GM12878 (cell line): ENCODE results near the gene SPATA2. TPM values are rescaled to one million over a fixed set of nuclear protein-coding genes. Genes with fewer than 3 reads are reported as not detected.

Experiments used
- ATAC-seq: fragments of 200-7000 bp; cut with Tn5 transposase; 3 replicates; pipeline ENCODE4 v1.9.1; 2020; ENCODE audit warnings: mild to moderate bottlenecking, moderate library complexity
- BruUV-seq: library from RNA; stranded (reverse); fragments of 400-500 nt; replicated peaks from 2 replicates; lab custom pipeline; 2021; lab: Mats Ljungman, UMichigan
- CTCF ChIA-PET: fragments of 300-600 bp; sonication (Branson Sonifier 250); formaldehyde crosslinking; extraction: SDS; loops from one replicate; lab custom pipeline; 2021; ENCODE audit warnings: inconsistent platforms; lab: Yijun Ruan, JAX
- POLR2A ChIA-PET: fragments of 350-600 bp; formaldehyde crosslinking; extraction: SDS; loops from one replicate; lab custom pipeline; 2021; ENCODE audit warnings: inconsistent platforms; lab: Charles Lee
- RAD21 ChIA-PET: fragments of 300-600 bp; sonication (Branson Sonifier 250); formaldehyde crosslinking; loops from one replicate; lab custom pipeline; 2023; ENCODE audit warnings: antibody characterized with exemption; ENCODE audit not compliant: unreplicated experiment; lab: Charles Lee
- SMC1A ChIA-PET: fragments of 300-600 bp; sonication (Branson Sonifier 250); formaldehyde crosslinking; loops from one replicate; lab custom pipeline; 2023; ENCODE audit not compliant: unreplicated experiment, uncharacterized antibody; lab: Charles Lee
- DNase-seq: peaks from one replicate; pipeline ENCODE4 v3.0.0-alpha.2; 2011; ENCODE audit warnings: low read depth, low spot score
- FAIRE-seq: peaks from 3 replicates; lab custom pipeline; 2011; peaks lifted over from hg19 to GRCh38; lab: Jason Lieb, UNC
- H2AFZ ChIP-seq: 2 replicates; pipeline ENCODE4 v1.6.0; 2011; ENCODE audit warnings: low read depth, low read length, control low read depth; ENCODE audit not compliant: control insufficient read depth
- H3K27ac ChIP-seq: 2 replicates; pipeline ENCODE4 v1.5.1; 2011; ENCODE audit warnings: control low read depth; ENCODE audit not compliant: control insufficient read depth, insufficient read depth
- H3K27me3 ChIP-seq, 2 experiments: replicated peaks in 1 of 2; 2 replicates each; pipeline versions ENCODE4 v1.6.0 to v1.6.1; 2011; ENCODE audit warnings: low read length in 1 of 2; ENCODE audit not compliant: control insufficient read depth in 2 of 2, insufficient read depth in 2 of 2
- H3K36me3 ChIP-seq, 2 experiments: 2 replicates each; pipeline ENCODE4 v1.5.1; 2011; ENCODE audit warnings: low read length in 1 of 2; ENCODE audit not compliant: control insufficient read depth in 2 of 2, insufficient read depth in 2 of 2
- H3K4me1 ChIP-seq: 2 replicates; pipeline ENCODE4 v1.6.1; 2011; ENCODE audit warnings: mild to moderate bottlenecking, low read length, moderate library complexity, mixed read lengths; ENCODE audit not compliant: control insufficient read depth, insufficient read depth
- H3K4me2 ChIP-seq: 2 replicates; pipeline ENCODE4 v1.6.0; 2011; ENCODE audit warnings: control low read depth; ENCODE audit not compliant: control insufficient read depth, insufficient read depth
- H3K4me3 ChIP-seq: fragments of 200-600 bp; sonication (generic); 2 replicates; pipeline ENCODE4 v1.5.1; 2016
- H3K79me2 ChIP-seq: 2 replicates; pipeline ENCODE4 v1.6.0; 2011; ENCODE audit warnings: low read length; ENCODE audit not compliant: control insufficient read depth, insufficient read depth
- H3K9ac ChIP-seq: 2 replicates; pipeline ENCODE4 v1.8.0; 2011; ENCODE audit warnings: low read length, control low read depth, mixed read lengths; ENCODE audit not compliant: control insufficient read depth, insufficient read depth
- H3K9me3 ChIP-seq: replicated peaks from 3 replicates; pipeline ENCODE4 v1.5.1; 2011; ENCODE audit warnings: mild to moderate bottlenecking, low read length; ENCODE audit not compliant: control insufficient read depth, insufficient read depth
- H4K20me1 ChIP-seq: 2 replicates; pipeline ENCODE4 v1.6.0; 2011; ENCODE audit not compliant: control insufficient read depth, insufficient read depth
- BCL11A ChIP-seq: IDR thresholded peaks from 2 replicates; pipeline ENCODE4 v1.6.1; 2011; ENCODE audit warnings: low read depth, low read length
- ETV6 ChIP-seq, 2 experiments: fragments of 450-650 bp in 1 of 2; IDR thresholded peaks in 1 of 2; conservative IDR thresholded peaks in 1 of 2; 2 replicates each; pipeline ENCODE4 v1.6.1; 2014; ENCODE audit warnings: antibody characterized with exemption in 1 of 2, borderline replicate concordance in 1 of 2, low read depth in 1 of 2, mild to moderate bottlenecking in 1 of 2, moderate library complexity in 1 of 2
- FOXK2 ChIP-seq: fragments of 450-650 bp; IDR thresholded peaks from 2 replicates; pipeline ENCODE4 v1.6.1; 2017; ENCODE audit warnings: mild to moderate bottlenecking, moderate library complexity
- KDM1A ChIP-seq: fragments of 200-600 bp; sonication (generic); IDR thresholded peaks from 2 replicates; pipeline ENCODE4 v1.6.1; 2016; ENCODE audit warnings: borderline replicate concordance
- NFXL1 ChIP-seq: fragments of 450-650 bp; IDR thresholded peaks from 2 replicates; pipeline ENCODE4 v1.6.1; 2017; ENCODE audit warnings: antibody characterized with exemption, mild to moderate bottlenecking, borderline replicate concordance
- PAX5 ChIP-seq: IDR thresholded peaks from 2 replicates; pipeline ENCODE4 v1.6.1; 2011; ENCODE audit warnings: low read depth, low read length, borderline replicate concordance
- RAD21 ChIP-seq: IDR thresholded peaks from 2 replicates; pipeline ENCODE4 v1.6.1; 2011; ENCODE audit warnings: mild to moderate bottlenecking, low read depth, low read length, moderate library complexity; ENCODE audit not compliant: insufficient read depth
- TAF1 ChIP-seq: IDR thresholded peaks from 2 replicates; pipeline ENCODE4 v1.6.1; 2011; ENCODE audit warnings: mild to moderate bottlenecking, low read depth, low read length, borderline replicate concordance
- TBL1XR1 ChIP-seq: IDR thresholded peaks from 2 replicates; pipeline ENCODE4 v1.6.1; 2012; ENCODE audit warnings: low read depth, low read length, improper control_type of control experiment
- WGBS: methylation state at CpG from one replicate; pipeline ENCODE4 v1.1.6; 2016; ENCODE audit warnings: low lambda C conversion rate; ENCODE audit not compliant: insufficient replicate concordance, insufficient coverage; ENCODE audit errors: missing lambda C conversion rate; 5-methylcytosine and 5-hydroxymethylcytosine counted together
- in situ Hi-C: fragments of 300-500 bp; cut with MboI; formaldehyde crosslinking; loops from 9 replicates; pipeline ENCODE4 v1.14.3; 2018; ENCODE audit warnings: mixed read lengths
- intact Hi-C: fragments of 100-400 bp; cut with micrococcal nuclease; formaldehyde crosslinking; loops from one replicate; pipeline ENCODE4 v1.14.2; 2022; ENCODE audit not compliant: unreplicated experiment
- polyA plus RNA-seq, 11 experiments: library from polyadenylated mRNA; depleted of rRNA in 4 of 11; unstranded in 6 of 11; stranded (reverse) in 5 of 11; fragments of >200 nt; fragmentation: Nextera tagmentation in 4 of 11; fragmentation: Illumina TruSeq in 1 of 11; extraction: Ambion mirVana in 4 of 11; extraction: Trizol in 1 of 11; gene quantifications; 1 replicate in 1 of 11; 2 replicates in 10 of 11; pipeline versions ENCODE4 v1.2.1 to v1.2.3, GENCODE V29; 2011 to 2016; ENCODE audit warnings: inconsistent platforms in 2 of 11, missing spikeins in 2 of 11, low read depth in 1 of 11
- total RNA-seq, 4 experiments: library from RNA; depleted of rRNA in 3 of 4; stranded (reverse); fragments of >200 nt in 3 of 4; fragmentation: Illumina TruSeq in 1 of 4; extraction: Trizol in 1 of 4; gene quantifications; 2 replicates each; pipeline versions ENCODE4 v1.2.1 to v1.2.3, GENCODE V29; 2013 to 2021
- TF ChIP-seq, protein P1 (sequence below): fragments of 450-650 bp; IDR thresholded peaks from 2 replicates; pipeline ENCODE4 v1.6.1; 2017; ENCODE audit warnings: low read depth, mild to moderate bottlenecking, moderate library complexity
- TF ChIP-seq, protein P2 (sequence below): fragments of 450-650 bp; IDR thresholded peaks from 2 replicates; pipeline ENCODE4 v1.6.1; 2017; ENCODE audit warnings: borderline replicate concordance

Gene SPATA2
- total and polyA plus RNA-seq, 10 of the 15 experiments (the other 5 are each of a cell fraction or from before 2014, with no cell fraction given) = 0.93 to 11.7 (median 5.6) TPM

DNA sequence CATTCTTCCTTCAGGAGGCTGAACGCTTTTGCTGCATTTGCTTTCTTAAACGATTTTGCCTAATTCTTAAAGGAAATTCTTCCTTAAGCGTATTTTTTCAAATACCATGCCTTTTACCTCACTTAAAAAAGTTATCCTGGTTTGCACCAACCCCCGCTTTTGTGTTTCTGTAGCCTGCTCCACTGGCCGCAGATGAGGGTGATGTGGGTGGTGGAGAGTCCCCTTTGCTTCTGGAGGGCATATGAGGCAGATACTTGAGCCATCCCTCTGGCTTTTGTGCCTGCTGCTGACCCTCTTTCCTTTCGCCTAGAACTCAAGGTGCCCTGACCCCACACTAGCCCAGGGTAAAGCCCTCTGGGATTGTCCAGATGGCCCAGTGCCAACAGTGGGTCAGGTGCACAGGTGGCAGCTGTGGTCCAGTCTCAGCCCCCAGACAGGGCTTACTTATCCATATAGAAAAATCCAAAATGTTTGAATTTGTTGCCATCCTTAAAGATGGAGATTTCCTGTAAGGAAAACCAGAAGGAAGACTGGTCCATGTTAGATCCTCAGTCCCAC is 43.9 kb downstream of the SPATA2 start:
- no peak for DNase-seq
- TF ChIP-seq TAF1 = no peak
- TF ChIP-seq, all 136 proteins: peak for 0
- Histone ChIP-seq H3K4me2 (no peak overlapping the region), H3K4me1 (peaks cover 19% of the 10 kb centered on the region), H3K9ac (no peak overlapping the region), H3K79me2 (no peaks in the 10 kb centered on the region), H4K20me1 (no peaks in the 10 kb centered on the region), H3K27me3 (no peaks in the 10 kb centered on the region), H3K27ac (no peak overlapping the region), H3K9me3 (no peaks in the 10 kb centered on the region), H2AFZ (no peak overlapping the region), H3K4me3 (no peak overlapping the region), H3K36me3 (peaks cover 0 to 2% of the 10 kb centered on the region in 2 experiments; a peak in 2 of 4 replicates)
- no TSS peak for BruUV-seq
- in situ Hi-C loops (loop anchor here (25.0 kb wide), 1 partner anchor 534 kb away; no protein-coding TSS in a partner anchor), intact Hi-C loops (no loop called here)
- no peak for ATAC-seq
- RAD21 ChIA-PET = no interaction called here
- FAIRE-seq = no peak
- POLR2A ChIA-PET = interaction anchor here (0.7 kb wide), 1 partner anchor 344 kb away, joined by 3 read pairs; no protein-coding TSS in a partner anchor
- SMC1A ChIA-PET = no interaction called here
- 93% methylated on average over 6 of the region's 6 CpGs for WGBS
- CTCF ChIA-PET = interaction anchor here (1.0 kb wide), 1 partner anchor 59 kb away, joined by 3 read pairs; no protein-coding TSS in a partner anchor

DNA sequence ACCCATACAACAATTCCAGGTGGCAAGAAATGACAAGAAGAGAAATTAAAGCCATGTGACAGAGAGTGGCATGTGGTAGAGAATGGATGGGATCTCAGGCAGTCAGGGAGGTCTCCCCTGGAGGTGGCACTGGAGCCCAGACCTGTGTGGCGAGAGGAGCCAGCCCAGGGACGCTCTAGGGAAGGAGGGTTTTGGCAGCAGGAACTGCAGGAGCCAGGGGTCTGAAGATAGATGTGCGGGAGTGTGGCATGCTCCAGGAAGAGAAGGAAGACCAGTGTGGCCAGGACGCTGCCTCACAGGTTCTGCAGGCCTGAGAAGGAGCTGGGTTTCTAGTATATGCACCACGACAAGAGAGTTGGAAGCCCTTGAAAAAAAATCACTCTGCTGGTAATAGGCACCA is 45.1 kb downstream of the SPATA2 start:
- no peak overlapping the region for H3K4me2 ChIP-seq
- H4K20me1 ChIP-seq = no peaks in the 10 kb centered on the region
- no peak overlapping the region for H2AFZ ChIP-seq
- H3K36me3 ChIP-seq = peaks cover 0 to 5% of the 10 kb centered on the region in 2 experiments; a peak in 2 of 4 replicates
- H3K79me2 ChIP-seq = no peaks in the 10 kb centered on the region
- ChIA-PET RAD21 (no interaction called here), CTCF (no interaction called here), POLR2A (no interaction called here), SMC1A (no interaction called here)
- 88% methylated on average over 5 of the region's 5 CpGs for WGBS
- no TSS peak for BruUV-seq
- H3K9ac ChIP-seq = no peak overlapping the region
- no peak overlapping the region for H3K27ac ChIP-seq
- ATAC-seq = no peak
- no peak for FAIRE-seq
- peaks cover 19% of the 10 kb centered on the region for H3K4me1 ChIP-seq
- H3K27me3 ChIP-seq = no peaks in the 10 kb centered on the region
- intact Hi-C loops (no loop called here), in situ Hi-C loops (loop anchor here (25.0 kb wide), 1 partner anchor 533 kb away; no protein-coding TSS in a partner anchor)
- no peak for DNase-seq
- H3K4me3 ChIP-seq = no peak overlapping the region
- H3K9me3 ChIP-seq = no peaks in the 10 kb centered on the region
- TF ChIP-seq NFXL1 (no peak), BCL11A (no peak), FOXK2 (no peak), ETV6 (conservative IDR thresholded peaks at IDR 0.05 in 1 of 2, IDR thresholded peaks at IDR 0.05 in 1 of 2; ENCODE audit: borderline replicate concordance in 1 of 2, low read depth in 1 of 2) (no peak), PAX5 (no peak), RAD21 (no peak), TBL1XR1 (no peak), KDM1A (no peak)
- TF ChIP-seq, protein P1, sequence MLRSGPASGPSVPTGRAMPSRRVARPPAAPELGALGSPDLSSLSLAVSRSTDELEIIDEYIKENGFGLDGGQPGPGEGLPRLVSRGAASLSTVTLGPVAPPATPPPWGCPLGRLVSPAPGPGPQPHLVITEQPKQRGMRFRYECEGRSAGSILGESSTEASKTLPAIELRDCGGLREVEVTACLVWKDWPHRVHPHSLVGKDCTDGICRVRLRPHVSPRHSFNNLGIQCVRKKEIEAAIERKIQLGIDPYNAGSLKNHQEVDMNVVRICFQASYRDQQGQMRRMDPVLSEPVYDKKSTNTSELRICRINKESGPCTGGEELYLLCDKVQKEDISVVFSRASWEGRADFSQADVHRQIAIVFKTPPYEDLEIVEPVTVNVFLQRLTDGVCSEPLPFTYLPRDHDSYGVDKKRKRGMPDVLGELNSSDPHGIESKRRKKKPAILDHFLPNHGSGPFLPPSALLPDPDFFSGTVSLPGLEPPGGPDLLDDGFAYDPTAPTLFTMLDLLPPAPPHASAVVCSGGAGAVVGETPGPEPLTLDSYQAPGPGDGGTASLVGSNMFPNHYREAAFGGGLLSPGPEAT = no peak
- TF ChIP-seq, protein P2, sequence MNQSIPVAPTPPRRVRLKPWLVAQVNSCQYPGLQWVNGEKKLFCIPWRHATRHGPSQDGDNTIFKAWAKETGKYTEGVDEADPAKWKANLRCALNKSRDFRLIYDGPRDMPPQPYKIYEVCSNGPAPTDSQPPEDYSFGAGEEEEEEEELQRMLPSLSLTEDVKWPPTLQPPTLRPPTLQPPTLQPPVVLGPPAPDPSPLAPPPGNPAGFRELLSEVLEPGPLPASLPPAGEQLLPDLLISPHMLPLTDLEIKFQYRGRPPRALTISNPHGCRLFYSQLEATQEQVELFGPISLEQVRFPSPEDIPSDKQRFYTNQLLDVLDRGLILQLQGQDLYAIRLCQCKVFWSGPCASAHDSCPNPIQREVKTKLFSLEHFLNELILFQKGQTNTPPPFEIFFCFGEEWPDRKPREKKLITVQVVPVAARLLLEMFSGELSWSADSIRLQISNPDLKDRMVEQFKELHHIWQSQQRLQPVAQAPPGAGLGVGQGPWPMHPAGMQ = no peak
